Upper lobe of right lung (tissue), 1 donor: ENCODE data around the gene OR51I1. TPM values are rescaled to one million over a fixed set of nuclear protein-coding genes. Genes with fewer than 3 reads are reported as not detected.

Experiments
- ATAC-seq: fragments of 200-7000 bp; cut with Tn5 transposase; one replicate; pipeline ENCODE4 v1.9.1; 2020; ENCODE audit warnings: mild to moderate bottlenecking, moderate library complexity
- DNase-seq: peaks from one replicate; pipeline ENCODE4 v3.0.0-alpha.2; 2020
- H3K27ac ChIP-seq: fragments of 200-600 bp; one replicate; pipeline ENCODE4 v1.8.0; 2022
- H3K27me3 ChIP-seq: fragments of 200-600 bp; one replicate; pipeline ENCODE4 v1.8.0; 2022; ENCODE audit warnings: mild to moderate bottlenecking
- H3K36me3 ChIP-seq: fragments of 200-600 bp; one replicate; pipeline ENCODE4 v1.8.0; 2022
- H3K4me1 ChIP-seq: fragments of 200-600 bp; one replicate; pipeline ENCODE4 v1.8.0; 2022
- H3K4me3 ChIP-seq: fragments of 200-600 bp; one replicate; pipeline ENCODE4 v1.8.0; 2022; ENCODE audit warnings: mild to moderate bottlenecking
- H3K9me3 ChIP-seq: fragments of 200-600 bp; one replicate; pipeline ENCODE4 v1.8.0; 2022
- intact Hi-C: fragments of 100-400 bp; cut with DNase I; formaldehyde crosslinking; loops from one replicate; pipeline ENCODE4 v1.11.0; 2022
- total RNA-seq: library from RNA; stranded (reverse); fragmentation: NEBNext Ultra II Directional; extraction: Animal tissue kit (Norgen Biotek cat#: 25700); gene quantifications from one replicate; pipeline ENCODE4 v1.2.1, GENCODE V29; 2021
- TF ChIP-seq, protein P1 (sequence below): fragments of 200-600 bp; IDR thresholded peaks from one replicate; pipeline ENCODE4 v1.8.0; 2022; ENCODE audit warnings: antibody characterized with exemption
- donor health status: DM: no; HTN: yes; CAD: no; lungs with severe emphysema.

The OR51I1 gene
- total RNA-seq, 1 donor from 2014 or later = not detected

DNA sequence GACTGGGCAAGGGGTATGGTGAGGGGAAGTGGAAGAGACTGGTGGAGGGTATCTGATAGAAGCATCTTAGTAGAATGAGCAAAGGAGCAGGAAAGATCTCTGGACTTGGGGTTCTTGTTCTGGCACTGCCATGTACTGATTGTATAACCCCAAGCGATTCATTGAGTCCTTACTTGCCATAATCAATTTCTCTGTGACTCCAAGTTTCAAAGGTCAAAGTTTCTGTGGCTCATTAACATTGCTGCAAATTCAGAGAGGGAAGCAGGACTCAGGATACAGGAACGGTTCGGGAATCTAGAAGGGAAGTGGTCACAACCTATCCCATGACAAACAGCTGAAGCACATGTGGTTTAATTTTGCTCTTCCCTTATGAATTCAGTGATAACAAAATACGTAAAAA is 8.1 kb upstream of the OR51I1 start:
- H3K36me3 ChIP-seq = no peaks in the 10 kb centered on the region
- ATAC-seq (no peak), DNase-seq (no peak)
- H3K9me3 ChIP-seq = no peaks in the 10 kb centered on the region
- no peaks in the 10 kb centered on the region for H3K4me1 ChIP-seq
- no peak overlapping the region for H3K27ac ChIP-seq
- no peak overlapping the region for H3K4me3 ChIP-seq
- intact Hi-C loops = no loop called here
- TF ChIP-seq, protein P1, sequence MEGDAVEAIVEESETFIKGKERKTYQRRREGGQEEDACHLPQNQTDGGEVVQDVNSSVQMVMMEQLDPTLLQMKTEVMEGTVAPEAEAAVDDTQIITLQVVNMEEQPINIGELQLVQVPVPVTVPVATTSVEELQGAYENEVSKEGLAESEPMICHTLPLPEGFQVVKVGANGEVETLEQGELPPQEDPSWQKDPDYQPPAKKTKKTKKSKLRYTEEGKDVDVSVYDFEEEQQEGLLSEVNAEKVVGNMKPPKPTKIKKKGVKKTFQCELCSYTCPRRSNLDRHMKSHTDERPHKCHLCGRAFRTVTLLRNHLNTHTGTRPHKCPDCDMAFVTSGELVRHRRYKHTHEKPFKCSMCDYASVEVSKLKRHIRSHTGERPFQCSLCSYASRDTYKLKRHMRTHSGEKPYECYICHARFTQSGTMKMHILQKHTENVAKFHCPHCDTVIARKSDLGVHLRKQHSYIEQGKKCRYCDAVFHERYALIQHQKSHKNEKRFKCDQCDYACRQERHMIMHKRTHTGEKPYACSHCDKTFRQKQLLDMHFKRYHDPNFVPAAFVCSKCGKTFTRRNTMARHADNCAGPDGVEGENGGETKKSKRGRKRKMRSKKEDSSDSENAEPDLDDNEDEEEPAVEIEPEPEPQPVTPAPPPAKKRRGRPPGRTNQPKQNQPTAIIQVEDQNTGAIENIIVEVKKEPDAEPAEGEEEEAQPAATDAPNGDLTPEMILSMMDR = no peak
- H3K27me3 ChIP-seq = no peaks in the 10 kb centered on the region

DNA sequence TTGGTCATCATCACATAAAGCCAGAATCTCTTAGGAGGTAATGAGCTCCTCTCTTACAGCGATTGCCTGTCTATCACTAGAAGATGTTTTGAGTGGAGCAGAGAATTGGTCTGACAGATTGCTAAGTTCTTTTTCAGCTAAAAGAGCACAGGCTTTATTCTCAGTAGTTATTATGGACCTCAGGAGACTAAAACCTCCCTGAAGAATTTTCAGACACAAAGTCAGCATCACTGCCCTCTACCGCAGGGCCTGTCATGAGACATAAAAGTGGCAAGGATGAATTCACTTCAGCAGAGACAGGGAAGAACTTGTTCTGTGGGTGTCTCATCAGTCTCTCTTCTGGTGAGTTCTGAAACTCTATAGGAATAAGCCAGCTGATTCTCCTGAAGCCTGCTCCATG is 7.7 kb upstream of the OR51I1 start, which contains the start of gene OR51I2:
Gene OR51I2, plus strand, starts transcription at position 301 of the 400 bp plus-strand sequence. CDS start 4,166 bp downstream, outside the sequence.
- Histone ChIP-seq H3K27me3 (no peaks in the 10 kb centered on the region), H3K36me3 (no peaks in the 10 kb centered on the region), H3K4me1 (no peaks in the 10 kb centered on the region), H3K27ac (no peak within 1 kb of the TSS), H3K9me3 (no peaks in the 10 kb centered on the region), H3K4me3 (no peak within 1 kb of the TSS)
- ATAC-seq (no peak), DNase-seq (no peak)
- TF ChIP-seq, protein P1 = no peak
- intact Hi-C loops = no loop called here

DNA sequence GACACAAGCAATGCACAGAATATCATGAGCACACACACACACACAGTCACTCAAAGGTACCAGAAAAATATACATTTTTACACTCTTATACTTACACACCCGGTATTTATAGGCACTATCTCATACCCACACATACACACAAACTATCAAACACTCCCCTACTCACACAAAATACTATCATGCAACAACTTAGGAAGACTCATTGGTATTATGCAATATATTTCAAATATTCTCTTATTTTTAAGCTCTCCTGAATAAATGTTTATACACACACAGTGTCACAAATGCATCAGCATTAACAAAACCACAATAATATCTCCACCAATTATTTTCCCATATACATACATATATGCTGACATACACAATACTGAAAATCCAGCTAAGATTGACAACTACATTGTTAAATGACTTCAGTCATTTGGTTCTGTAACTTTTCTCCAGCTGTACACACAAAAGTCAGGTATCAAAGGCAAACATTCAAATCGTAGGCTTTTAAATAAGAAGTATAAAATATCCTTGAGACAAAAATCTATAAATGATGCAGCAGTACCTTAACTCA is 2.6 kb upstream of the OR51I1 start:
- intact Hi-C loops = no loop called here
- Histone ChIP-seq H3K4me3 (no peak overlapping the region), H3K27me3 (no peaks in the 10 kb centered on the region), H3K4me1 (no peaks in the 10 kb centered on the region), H3K36me3 (no peaks in the 10 kb centered on the region), H3K9me3 (no peaks in the 10 kb centered on the region), H3K27ac (no peak overlapping the region)
- ATAC-seq (no peak), DNase-seq (no peak)
- TF ChIP-seq, protein P1 = no peak

DNA sequence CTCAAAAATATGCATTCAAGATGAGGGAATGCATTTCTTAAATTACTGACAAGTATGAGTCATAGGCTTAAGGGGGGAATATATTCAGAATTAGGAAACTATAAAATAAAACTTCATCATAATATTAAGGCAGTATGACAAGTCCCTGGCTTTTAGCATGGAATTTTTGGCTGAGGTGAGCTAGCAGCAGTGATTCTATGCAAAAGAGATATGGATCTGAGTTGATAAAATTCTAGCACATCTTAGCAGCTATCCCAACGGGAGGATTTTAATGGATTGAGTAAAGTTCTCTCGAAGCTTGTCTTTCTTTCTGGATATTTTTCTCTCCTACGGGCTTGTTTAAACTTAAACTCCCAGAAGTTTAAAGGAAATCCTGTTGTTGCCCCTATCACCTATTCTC is 18.2 kb downstream of the OR51I1 start:
- Histone ChIP-seq H3K36me3 (no peaks in the 10 kb centered on the region), H3K4me1 (no peaks in the 10 kb centered on the region), H3K27me3 (no peaks in the 10 kb centered on the region), H3K4me3 (no peak overlapping the region), H3K9me3 (no peaks in the 10 kb centered on the region), H3K27ac (no peak overlapping the region)
- intact Hi-C loops = no loop called here
- TF ChIP-seq, protein P1 = no peak
- no peak for ATAC-seq
- no peak for DNase-seq

DNA sequence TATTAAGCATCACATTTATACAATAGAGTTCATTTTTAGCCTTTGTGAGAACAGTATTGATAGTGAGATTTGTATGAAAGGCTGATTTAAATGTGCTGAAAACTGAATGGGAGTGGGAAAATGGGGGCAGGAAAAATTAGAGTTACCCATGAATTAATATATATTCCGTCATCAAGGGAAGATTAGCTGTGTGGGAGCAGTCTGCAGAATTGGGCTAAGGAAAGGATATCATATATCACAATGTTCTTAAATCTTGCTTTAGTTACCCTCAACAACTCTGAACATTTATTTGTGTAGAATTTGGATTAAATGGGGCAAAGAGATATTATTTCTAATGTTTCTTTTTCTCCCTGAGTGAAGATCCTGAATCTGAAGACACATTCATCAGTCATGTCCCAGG is 19.5 kb downstream of the OR51I1 start, which contains the start of gene OR51Q1:
Gene OR51Q1, plus strand, starts transcription at position 301 of the 400 bp plus-strand sequence. Its CDS starts 90 bp downstream, at position 391.
- H3K27ac ChIP-seq = no peak within 1 kb of the TSS
- no peak for DNase-seq
- H3K4me1 ChIP-seq = no peaks in the 10 kb centered on the region
- H3K27me3 ChIP-seq = no peaks in the 10 kb centered on the region
- intact Hi-C loops = no loop called here
- TF ChIP-seq, protein P1 = no peak
- no peak for ATAC-seq
- H3K36me3 ChIP-seq = no peaks in the 10 kb centered on the region
- no peak within 1 kb of the TSS for H3K4me3 ChIP-seq
- H3K9me3 ChIP-seq = no peaks in the 10 kb centered on the region

DNA sequence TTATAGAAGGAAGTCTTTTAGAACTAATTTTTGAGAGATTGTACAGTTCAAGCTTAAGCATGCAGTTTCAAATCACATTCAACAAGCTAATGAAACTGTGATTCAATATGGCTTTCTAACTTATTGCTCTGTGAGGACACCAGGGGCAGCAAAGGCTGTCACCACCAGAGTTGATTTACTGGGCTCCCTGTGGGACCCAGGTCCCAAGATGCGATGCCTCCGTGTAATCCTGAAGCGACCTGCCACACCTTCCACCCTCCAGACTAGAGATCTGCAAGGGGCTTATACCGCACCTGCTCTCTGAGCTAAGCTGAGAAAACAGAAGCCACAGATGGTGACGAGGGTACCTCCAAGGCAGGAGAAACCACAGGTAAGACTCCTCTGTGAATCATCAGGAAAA is 20.3 kb downstream of the OR51I1 start:
- H3K27ac ChIP-seq = no peak overlapping the region
- H3K27me3 ChIP-seq = no peaks in the 10 kb centered on the region
- no peaks in the 10 kb centered on the region for H3K4me1 ChIP-seq
- DNase-seq (no peak), ATAC-seq (no peak)
- intact Hi-C loops = no loop called here
- no peaks in the 10 kb centered on the region for H3K9me3 ChIP-seq
- TF ChIP-seq, protein P1 = no peak
- no peaks in the 10 kb centered on the region for H3K36me3 ChIP-seq
- H3K4me3 ChIP-seq = no peak overlapping the region
